Stimulated activated naive CD4-positive, alpha-beta T cell (primary cell): Measurements from ENCODE around the gene CFI.

Source experiments
- DNase-seq, 6 experiments: peaks; one replicate each; lab custom pipeline; 2025; lab: John Stamatoyannopoulos, UW

Gene CFI

GRCh38 chr4:109730619-109731545 lies 70.9 kb downstream of the CFI start:
- no peak for DNase-seq

- DNase-seq: peak; percentile 70 to 90 (median 80)
Observed at GRCh38 chr4:109729718-109730618, 71.8 kb downstream of the CFI start, which contains the start of gene PLA2G12A. PLA2G12A (minus strand) TSS chr4:109730070; CDS start chr4:109729809, 261 bp downstream.

- no peak for DNase-seq
Observed at GRCh38 chr4:109729117-109729717, 72.6 kb downstream of the CFI start.

GRCh38 chr4:109728385-109728784 lies 73.4 kb downstream of the CFI start:
- DNase-seq: no peak

- no peak for DNase-seq
Observed at GRCh38 chr4:109723110-109723509, 78.7 kb downstream of the CFI start.

- DNase-seq: no peak
Observed at GRCh38 chr4:109722357-109722756, 79.4 kb downstream of the CFI start.

- no peak for DNase-seq
Observed at GRCh38 chr4:109721033-109721432, 80.8 kb downstream of the CFI start.

GRCh38 chr4:109719604-109720003 lies 82.2 kb downstream of the CFI start:
- no peak for DNase-seq

GRCh38 chr4:109718759-109719158 lies 83.0 kb downstream of the CFI start:
- no peak for DNase-seq

GRCh38 chr4:109713500-109713899 lies 88.3 kb downstream of the CFI start:
- DNase-seq: no peak

- DNase-seq: no peak
Observed at GRCh38 chr4:109708990-109709389, 92.8 kb downstream of the CFI start.

GRCh38 chr4:109708435-109708834 lies 93.4 kb downstream of the CFI start:
- DNase-seq: no peak

- DNase-seq: peak in 1 of 6 experiments; percentile 16
Observed at GRCh38 chr4:109703664-109704361, 98.0 kb downstream of the CFI start.

- DNase-seq: peak; percentile 57 to 81 (median 76)
Observed at GRCh38 chr4:109702950-109703663, 98.7 kb downstream of the CFI start, which contains the start of gene CASP6. CASP6 (minus strand) TSS chr4:109703445; CDS start chr4:109703395, 50 bp downstream.

- peak in 3 of 6 experiments; percentile 6 to 55 (median 44) for DNase-seq
Observed at GRCh38 chr4:109701566-109702410, 100.0 kb downstream of the CFI start.

- no peak for DNase-seq
Observed at GRCh38 chr4:109699553-109700225, 102.1 kb downstream of the CFI start.

- DNase-seq: no peak
Observed at GRCh38 chr4:109698656-109699055, 103.1 kb downstream of the CFI start.

GRCh38 chr4:109691411-109691920 lies 110.3 kb downstream of the CFI start:
- DNase-seq: no peak
